ENCODE results near the gene SUDS3.
"Not testable (repeated sequence)": the region's sequence is repeated elsewhere in the genome, so short reads cannot be mapped to it uniquely, and the experiment has no call there.

SUDS3 gene

DNA sequence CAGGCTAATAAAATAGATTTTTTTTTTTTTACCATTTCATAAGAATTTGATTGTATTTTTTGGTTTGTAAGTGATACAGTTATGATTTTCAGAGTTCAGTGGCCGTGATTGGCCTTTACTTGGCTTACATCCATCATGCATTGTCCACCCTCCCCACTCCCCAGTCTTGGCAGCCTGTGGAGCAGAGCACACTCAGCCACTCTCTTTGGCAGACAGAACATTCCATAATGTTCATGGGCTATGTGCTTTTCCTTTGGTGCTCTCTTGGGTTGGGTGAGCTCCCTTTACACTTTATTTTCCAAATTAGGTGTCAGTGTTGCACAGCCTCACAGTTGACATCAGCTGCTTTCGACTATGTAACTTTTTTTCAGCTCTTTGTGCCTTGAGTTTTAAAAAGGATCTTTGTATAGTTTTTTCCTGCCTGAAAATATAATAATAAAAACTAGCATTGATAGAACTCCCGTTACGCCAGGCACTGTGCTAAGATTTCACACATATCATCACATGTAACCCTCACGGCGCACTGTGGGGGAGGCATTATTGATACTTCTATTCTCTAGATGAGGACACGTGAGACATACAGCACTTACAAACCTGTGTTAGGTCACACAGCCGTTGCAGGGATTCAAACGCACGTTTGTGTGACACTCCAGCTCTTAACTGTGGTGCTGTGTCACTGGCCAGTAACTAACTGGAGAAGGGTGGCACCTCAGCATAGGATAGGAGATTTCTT, 21.5 kb downstream of the SUDS3 start:
- no peak for DNase-seq (ENCODE audit: low spot score)

DNA sequence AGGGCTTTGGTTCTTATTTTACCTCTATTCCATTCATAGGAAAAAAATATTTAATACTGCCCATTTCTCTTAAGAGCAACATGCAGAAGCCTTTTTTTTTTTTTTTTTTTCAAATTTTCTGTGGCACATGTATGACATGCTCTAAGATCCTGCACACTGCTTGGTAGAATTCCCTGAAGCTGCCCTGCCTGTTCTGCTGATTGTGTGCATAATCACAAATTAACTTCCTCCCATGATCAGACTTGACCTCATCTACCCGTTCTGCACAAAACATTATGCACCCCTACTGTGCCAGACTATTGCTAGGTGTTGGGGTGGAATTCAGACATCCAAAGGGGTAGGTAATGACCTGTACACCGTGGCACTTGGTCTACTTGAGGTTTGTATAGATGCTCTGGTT, 22.2 kb downstream of the SUDS3 start:
- DNase-seq (ENCODE audit: low spot score) = no peak

- no peak for DNase-seq (ENCODE audit: low spot score)
These were observed 22.6 kb downstream of the SUDS3 start for GRCh38 chr12:118398940-118399339.

DNA sequence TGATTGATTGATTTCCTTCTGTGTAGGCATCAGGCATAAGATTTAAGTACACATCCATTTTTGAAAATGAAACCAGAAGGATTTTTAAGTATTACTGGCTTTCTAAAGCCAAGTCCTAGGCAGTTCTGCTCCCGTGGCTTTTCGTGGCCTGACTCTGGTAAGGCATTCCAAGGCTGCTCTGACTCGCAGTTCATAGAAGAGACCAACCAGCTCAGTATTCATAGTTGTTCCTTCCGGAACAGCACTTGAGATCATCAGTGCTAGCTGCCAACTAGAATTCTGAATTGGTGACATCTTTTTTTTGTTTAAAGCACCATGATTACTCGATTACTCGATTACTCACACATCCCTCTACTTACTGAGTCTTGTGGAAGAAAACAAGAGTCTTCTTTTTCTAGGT, 25.9 kb downstream of the SUDS3 start:
- DNase-seq (ENCODE audit: low spot score) = peak; percentile 69

DNA sequence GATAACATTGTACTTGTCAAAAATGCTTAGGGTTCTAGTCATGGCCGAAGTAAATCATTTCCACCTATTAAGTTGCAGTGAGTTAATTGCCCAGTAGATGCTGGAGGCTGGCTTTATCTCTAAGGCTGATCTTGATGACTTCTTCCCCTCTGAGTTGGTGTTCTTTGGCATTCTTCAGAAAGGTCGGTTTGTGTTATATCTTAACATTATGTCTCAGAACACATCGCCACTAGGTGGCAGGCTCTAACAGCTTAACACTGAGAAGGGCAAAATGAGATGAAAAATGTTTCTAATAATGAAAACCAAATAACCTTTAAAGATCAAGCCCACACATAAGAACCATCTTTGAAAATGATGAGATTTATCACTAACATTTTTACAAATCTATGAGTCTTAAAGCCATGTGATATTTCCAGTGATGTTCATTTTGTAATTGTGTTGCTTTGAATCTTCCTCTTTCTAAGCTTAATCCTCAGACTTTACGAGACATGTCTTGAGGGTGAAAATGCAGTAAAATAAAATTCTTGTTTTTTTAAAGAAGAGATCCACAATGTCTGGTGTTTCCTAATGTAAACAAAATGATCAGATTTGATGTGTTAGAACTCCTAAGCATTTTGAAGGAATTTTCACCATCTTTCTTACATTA, 28.6 kb downstream of the SUDS3 start:
- DNase-seq (ENCODE audit: low spot score) = peak; percentile 39

GRCh38 chr12:118408241-118408640, 31.9 kb downstream of the SUDS3 start:
- DNase-seq (ENCODE audit: low spot score) = not testable (repeated sequence)

DNA sequence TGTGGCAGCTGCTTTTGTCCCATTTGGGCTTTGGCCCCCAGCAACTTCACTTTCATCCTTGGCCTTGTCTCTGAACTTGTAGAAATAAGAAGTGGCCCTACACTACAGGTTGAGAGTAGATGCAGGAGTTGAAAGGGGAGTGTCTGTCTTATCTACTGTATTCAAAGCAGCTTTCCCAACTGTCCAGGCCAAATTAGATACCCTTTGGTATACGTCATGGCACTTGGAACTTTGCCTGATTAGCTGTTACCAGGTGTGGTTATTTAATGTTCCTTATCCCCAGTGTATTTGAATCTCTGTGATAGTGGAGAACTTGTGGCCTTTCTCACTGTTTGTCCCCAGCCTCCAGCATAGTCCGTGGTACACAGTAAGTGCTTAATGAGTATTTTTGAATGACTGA, 33.5 kb downstream of the SUDS3 start:
- no peak for DNase-seq (ENCODE audit: low spot score)

DNA sequence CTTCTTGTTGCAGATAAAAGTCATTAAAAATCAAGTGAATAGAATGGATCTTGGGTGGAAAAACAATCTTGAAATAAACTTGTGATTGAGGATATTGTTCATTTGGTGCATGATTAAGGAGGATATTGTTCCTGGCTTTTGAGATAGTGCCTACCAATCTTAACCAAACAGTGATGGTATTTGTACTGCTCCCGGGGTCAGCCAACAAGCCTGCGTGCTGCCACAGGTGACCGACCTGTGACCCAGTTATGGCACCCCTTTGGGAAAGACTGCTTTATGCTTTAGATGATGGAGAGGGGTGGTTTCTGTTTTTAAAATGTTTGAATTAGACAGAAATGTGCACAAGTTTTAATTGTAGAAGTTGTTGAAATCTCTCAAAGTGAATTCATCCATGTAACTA, 41.6 kb downstream of the SUDS3 start:
- DNase-seq (ENCODE audit: low spot score) = no peak

- no peak for DNase-seq (ENCODE audit: low spot score)
These were observed 42.2 kb downstream of the SUDS3 start for GRCh38 chr12:118418385-118419057.

DNA sequence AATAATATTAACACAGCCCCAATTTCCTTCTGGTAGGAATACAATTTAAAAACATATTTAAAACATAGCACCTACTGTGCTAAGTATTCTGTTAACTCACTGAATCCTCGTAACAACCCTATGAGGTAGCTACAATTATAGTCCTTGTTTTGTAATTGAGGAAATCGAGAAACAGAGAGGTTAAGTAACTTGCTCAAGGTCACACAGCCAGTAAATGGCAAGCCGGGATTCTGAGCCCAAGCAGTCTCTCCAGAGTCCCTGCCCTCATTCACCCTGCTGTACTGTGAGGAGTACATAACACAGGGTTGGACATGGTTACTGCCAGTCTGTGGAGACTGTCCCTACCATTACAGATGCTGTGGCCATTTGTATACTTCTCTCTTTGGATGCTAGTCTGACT, 44.3 kb downstream of the SUDS3 start:
- DNase-seq (ENCODE audit: low spot score) = no peak

GRCh38 chr12:118424884-118425283, 48.5 kb downstream of the SUDS3 start:
- DNase-seq (ENCODE audit: low spot score) = no peak

- DNase-seq (ENCODE audit: low spot score) = no peak
These were observed 49.0 kb downstream of the SUDS3 start for GRCh38 chr12:118425364-118425763.

DNA sequence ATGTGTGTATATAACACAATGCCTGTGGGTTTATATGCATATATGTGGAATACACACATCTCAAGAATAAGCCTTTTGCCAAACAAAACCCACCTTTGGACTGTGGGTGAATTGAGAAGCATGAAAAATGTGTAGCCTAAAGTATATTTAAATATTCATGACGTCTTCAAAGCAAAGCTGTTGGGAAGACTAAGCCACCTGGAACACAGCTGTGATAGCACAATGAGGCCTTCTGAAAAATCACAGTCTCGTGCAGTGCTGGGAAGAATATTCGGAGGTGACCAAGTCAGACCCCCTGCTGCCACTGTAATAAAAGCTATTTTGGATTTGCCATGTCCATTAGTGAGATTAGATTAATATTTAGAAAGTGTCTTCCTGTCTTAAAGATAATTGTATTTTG, 51.5 kb downstream of the SUDS3 start:
- DNase-seq (ENCODE audit: low spot score) = no peak

DNA sequence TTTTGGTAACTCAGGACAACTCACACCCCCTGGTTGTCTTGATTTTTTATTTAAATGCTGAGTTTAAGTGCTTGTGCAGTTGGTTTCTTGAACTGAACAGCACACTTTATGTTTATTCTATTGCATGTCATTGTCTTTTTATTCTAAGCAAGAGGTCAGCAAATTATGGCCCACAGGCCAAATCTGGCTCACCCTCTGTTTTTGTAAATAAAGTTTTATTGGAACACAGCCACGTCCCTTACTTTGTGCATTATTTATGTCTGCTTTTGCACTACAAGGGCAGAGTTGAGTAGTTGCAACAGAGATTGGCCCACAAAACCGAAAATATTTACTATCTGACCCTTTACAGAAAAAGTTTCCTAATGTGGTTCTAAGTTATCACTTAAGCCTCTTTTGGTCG, 52.3 kb downstream of the SUDS3 start:
- no peak for DNase-seq (ENCODE audit: low spot score)

DNA sequence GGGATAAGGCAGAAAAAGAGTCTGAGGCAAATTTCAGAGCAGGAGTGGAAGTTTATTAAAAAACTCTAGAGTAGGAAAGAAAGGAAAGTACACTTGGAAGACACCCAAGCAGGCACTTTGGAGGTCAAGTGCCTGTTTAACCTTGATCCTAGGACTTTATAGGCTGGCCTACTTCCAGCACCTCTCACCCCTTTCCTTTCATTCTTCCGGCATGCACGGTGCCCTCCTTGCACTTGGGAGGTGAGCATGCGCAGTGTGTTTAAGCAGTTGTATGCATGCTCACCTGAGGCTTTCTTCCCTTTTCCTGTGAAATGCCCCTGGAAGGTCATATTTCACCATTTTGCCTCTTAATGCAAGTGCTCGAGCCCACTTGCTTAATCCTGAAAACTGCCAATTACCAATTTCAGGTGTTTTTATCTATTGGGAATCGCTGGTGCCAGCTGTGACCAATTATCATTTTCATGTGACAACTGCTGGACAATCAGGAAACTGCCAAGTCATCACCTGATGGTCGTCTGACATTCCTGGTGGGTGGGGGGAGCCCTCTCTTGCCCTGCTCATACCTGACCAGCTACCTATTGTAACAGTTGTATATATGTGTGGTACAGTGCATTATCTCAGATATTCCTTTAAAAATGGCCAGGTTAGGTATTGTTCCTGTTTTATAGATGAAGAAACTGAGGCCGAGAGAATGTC, 53.5 kb downstream of the SUDS3 start:
- DNase-seq (ENCODE audit: low spot score) = no peak

DNA sequence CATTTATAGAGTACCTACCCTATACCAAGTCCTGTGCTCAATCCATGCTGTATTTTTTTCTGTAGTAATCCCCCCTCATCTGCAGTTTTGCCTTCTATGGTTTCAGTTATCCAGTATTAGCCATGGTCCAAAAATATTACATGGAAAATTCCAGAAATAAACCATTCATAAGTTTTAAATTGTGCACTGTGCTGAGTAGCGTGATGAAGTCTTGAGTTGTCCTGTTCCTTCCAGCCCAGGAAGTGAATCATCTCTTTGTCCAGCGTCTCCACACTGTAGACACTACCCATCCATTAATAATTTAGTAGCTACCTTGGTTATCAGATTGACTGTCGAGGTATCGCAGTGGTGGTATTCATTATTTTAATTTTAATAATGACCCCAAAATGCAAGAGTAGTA, 54.2 kb downstream of the SUDS3 start:
- no peak for DNase-seq (ENCODE audit: low spot score)

GRCh38 chr12:118432812-118433545, 56.6 kb downstream of the SUDS3 start:
- peak; percentile 50 for DNase-seq (ENCODE audit: low spot score)

DNA sequence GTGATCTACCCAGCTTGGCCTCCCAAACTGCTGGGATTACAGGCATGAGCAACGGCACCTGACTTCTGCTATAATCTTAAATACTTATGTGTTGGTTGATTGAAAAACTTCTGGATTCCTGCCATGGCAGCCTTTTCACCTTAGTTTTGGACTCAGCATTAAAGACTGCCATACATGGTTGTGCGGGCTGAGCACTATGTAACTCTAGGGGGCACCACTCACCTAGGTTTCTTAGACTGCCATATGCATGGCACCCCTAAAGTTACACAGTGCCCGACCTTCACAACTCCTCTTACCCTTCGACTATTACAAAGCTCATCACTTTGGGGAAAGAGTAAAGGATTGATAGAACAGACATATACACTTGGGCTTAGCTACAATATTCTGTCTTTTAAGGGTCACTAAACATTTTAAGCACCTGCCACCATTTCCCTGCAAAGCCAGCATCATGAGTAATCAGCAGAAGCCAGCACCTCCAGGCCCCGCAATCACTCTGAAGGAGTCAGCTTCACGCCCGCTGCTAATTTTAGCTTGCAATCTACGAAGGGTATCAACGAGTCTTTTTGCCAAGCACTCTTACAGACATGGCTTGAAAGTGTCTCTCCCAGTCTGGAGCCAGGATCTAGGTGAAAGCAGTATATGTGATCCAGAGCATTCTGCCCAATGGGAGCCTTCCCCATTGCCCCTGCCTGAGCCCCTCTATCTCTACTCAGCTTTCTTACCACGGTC, 59.8 kb downstream of the SUDS3 start:
- DNase-seq (ENCODE audit: low spot score) = no peak

DNA sequence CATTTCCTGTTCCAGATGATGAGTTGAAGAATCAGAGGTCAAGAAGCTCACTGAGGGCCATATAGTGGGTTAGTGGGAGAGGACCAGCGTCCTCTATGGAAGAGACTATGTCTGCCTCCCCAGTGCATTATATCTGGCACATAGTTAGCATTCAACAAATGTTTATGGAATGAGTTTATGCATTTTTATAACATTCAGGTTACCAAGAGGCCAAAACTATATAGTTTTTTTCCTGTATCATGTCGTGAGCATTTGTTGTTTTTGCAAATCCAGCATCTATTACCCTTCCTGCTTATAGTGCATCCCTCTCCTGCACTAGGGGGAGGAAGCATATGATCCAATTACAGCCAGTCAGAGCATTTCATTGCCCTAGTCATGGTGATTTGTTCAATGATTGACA, 60.6 kb downstream of the SUDS3 start:
- DNase-seq (ENCODE audit: low spot score) = peak; percentile 56

GRCh38 chr12:118439068-118439467, 62.7 kb downstream of the SUDS3 start:
- DNase-seq (ENCODE audit: low spot score) = no peak

- DNase-seq (ENCODE audit: low spot score) = no peak
These were observed 69.9 kb downstream of the SUDS3 start for GRCh38 chr12:118446247-118446646.

Data from hepatic stellate cell (primary cell).